NK-92 treated with Interleukin-12 subunit alpha and Interleukin-12 subunit beta, amount 100 ng/mL, for 24 hours (cell line): ENCODE data around the gene GPD2.
"Not testable (repeated sequence)": the region's sequence is repeated elsewhere in the genome, so short reads cannot be mapped to it uniquely, and the experiment has no call there.

Experiments used
- DNase-seq: peaks from one replicate; lab custom pipeline; 2025; lab: John Stamatoyannopoulos, UW

GPD2 gene

GRCh38 chr2:156590085-156590739 is 154.0 kb downstream of the GPD2 start:
- DNase-seq = no peak

DNA sequence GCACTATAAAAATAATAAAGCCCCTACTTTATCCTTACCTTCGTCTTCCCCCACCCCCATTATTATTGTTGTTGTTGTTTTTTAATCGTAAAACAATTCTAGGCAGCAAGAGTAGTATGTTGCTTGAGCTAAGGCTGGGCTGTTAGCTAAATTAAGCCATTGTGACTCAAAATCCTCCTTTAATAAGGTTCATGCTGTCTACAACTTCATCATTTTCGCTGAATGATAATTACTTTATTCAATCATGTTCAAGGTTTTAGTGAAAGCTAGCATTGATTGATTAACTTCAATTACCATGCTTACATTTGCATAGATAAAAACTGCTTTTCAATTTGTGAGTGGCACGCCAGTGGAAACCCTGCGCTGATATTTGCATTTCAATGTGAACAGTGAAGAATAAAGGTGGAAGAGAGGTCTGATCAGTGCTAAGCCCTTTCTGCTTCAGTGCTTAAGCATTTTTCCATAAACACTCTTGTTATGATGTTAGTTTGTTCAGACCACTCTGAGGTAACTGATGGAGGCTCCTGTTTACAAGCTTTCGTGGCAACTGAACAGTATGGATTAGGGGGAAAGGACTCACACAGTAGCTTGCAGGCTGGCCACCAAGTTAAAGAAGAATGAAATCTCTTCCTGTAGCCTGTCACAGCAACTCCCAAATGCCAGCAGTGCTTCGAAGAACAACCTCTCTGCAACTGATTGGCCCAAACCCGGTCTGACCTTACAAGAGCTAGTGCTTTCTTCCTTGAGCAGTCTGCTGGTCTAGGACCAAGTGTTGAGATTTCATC is 156.8 kb downstream of the GPD2 start:
- DNase-seq = no peak

- DNase-seq = no peak
Measured at GRCh38 chr2:156593594-156593921, 157.4 kb downstream of the GPD2 start.

DNA sequence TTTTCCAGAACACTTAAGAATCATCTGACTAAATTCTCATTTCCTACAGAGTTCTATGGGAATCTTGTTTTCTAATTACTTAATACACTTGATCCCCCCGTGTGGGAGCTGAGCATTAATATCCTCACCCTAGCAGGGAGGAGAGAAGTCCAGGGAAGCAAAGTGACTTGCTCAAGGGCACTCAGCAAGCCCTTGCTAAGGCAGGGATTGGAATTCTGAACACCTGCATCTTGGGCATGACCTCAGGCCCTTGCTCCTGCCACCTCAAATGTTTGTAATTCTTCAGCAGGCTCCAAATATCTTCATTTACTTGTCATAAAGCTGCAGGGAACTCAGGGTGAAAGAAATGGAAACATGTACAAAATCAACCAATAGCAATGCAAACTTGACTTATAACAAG is 162.4 kb downstream of the GPD2 start:
- no peak for DNase-seq

DNA sequence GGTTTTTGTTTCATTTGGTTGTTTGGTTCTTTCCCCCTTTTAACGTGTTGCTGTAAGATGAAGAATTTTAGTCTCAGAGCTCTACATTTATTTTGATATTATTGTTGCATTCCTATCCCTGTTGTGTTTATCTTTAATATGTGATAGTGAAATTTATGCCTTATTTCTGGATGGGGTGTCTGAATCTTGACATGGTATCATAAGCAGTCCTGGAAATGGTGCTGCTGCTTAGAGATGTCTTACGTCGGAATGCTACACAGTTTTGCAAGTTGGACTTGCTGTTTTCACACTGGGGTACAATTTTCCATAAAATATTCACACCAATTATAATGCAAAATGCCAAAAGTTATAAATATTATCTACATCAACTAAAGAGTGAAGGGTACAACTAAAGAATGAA is 164.0 kb downstream of the GPD2 start:
- DNase-seq = no peak

DNA sequence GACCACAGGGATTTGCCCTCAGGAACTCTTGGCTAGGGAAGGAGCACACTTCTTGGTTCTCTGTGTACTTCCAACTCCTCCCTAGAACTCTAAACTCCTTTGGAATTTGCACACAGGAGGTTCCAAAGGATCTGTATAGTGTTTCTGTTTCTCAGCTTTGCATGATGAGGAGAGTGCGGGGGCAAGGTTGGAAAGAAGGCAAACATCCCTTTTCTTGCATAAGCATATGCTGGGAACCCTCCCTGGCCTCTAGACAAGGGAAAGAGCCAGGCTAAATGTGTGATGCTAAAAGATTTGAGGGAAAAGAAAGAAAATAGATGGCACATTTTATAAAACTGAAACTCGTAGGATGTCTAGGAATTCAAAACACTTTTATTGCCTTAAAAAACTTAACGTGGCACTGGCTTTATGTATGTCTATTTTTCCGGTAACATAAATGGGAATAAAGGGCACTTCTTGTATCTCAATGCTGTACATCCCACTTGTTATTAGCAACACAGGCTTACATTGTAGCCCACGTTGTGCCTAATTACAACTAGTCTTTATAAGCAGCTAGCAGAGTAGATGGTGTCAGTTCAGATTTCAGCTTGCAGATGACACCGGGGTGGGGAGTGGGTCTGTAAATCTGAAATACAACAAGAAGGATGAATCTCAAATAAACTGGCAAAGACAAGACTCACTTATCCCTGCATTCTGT is 165.8 kb downstream of the GPD2 start:
- no peak for DNase-seq

GRCh38 chr2:156602552-156602933 is 166.4 kb downstream of the GPD2 start:
- no peak for DNase-seq

GRCh38 chr2:156615836-156616322 is 179.7 kb downstream of the GPD2 start:
- no peak for DNase-seq

- DNase-seq = not testable (repeated sequence)
Measured at GRCh38 chr2:156618071-156618470, 181.9 kb downstream of the GPD2 start.

DNA sequence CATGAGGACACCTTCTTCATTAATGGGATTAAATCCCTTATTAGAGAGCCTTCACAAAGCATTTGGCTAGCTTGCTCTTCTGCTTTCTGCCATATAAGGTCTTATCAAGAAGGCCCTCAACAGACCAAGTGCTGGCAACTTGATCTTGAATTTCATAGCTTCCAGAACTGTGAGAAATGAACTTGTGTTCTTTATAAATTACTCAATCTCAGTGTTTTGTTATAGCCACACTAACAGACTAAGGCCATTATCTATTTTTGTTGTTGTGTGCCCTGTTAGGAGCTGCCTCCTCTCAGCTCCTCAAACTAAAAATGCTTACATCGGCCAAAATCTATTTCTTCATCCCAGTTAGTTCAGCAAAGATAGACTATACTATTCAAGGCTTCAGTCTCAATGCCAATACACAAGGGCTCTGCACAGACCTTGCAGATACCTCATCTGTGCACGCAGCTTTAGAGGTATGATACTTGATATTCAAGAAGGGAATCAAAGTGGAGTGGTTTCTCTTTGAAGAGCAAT is 182.9 kb downstream of the GPD2 start:
- DNase-seq = no peak

- no peak for DNase-seq
Measured at GRCh38 chr2:156622491-156622890, 186.3 kb downstream of the GPD2 start.

DNA sequence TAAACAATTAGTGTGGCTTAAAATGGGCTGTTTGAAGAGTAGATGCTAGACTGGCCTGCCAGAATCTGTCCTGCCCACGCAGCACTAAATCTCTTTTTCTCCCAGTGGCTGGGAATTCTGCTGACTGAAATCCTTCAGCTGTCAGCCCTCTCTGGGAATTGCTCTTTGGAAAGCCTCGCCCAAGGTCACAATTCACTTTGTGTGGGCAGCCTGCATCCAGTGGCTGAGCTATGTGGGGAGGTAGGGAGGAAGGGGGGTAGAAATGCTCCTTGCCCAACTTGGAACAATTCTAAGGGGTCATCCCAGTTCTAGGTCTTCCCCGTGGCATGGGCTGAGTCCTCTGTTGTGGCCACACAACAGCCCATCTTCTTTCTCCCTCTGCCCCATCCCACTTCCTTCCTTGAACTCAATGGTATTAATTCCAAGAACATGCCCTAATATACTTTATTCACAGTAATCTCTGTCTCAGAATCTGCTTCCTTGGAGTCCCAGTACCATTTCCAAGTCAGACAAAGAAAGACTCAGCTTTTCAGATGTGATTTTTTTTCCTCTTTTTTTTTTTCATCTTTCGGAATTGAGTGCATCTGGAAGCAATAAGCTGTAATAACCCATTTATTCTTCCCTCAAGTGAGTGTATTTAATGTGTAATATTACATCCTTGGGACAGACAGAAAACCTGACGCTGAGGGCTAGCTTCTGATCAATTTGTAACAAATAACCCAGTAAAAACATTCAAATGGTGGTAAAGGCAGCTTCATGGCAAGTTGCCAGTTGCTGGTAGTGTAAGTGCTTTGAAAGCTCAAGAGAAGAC is 189.4 kb downstream of the GPD2 start:
- no peak for DNase-seq

- DNase-seq = no peak
Measured at GRCh38 chr2:156626931-156627330, 190.8 kb downstream of the GPD2 start.

DNA sequence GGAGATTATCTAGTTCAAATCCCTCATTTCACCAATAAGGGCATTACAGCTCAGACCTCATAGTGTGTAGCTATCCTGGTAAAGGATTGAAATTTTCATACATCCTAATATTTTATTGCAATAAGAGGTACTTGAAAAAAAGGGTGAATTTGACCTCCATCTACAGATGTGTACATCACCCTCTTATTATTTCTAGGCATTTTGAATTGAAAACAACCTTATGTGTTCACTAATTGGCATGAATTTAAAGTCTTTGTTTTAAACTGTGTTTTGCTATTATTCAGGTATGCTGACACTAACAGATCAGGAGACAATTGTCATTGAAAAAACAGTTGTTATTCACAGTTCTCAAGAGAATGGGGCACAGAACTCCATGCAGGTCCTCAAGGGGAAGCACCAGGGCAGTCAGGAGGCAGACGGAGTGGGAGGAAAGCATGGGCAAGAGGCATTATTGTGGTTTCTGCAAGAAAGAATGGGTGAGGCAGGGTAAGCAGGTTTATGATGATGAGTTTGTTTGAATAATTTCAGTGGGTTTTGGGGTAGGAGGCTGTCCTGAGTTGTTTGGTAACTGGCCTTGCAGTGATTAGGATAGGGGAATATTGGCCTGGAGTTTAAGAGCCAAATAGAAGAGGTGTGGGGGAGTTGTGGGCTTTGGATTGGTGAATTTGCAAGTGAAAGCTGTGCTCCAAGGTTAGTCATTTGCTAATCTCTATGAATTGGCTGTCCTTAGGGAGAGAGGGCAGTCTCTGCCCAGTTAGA is 194.6 kb downstream of the GPD2 start:
- DNase-seq = no peak

DNA sequence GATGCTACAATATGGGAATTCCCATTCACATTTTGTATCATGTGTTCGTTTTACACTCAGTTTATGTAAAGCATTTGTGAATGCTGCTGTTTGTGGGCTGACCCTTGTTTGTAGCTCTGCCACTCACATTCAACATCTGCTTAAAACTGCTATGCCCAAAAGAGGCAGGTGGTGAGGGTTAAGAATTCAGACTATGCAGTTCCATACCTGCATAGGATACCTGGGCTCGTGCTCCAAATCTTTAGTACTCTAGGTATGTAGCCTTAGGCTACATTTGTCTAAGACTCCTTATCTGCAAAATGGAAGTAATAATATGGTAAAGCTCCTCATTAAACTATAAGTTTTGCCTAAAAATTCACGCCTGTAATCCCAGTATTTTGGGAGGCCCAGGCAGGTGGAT is 199.5 kb downstream of the GPD2 start:
- no peak for DNase-seq
